Progenitor cell of endocrine pancreas (in vitro differentiated cells): ENCODE measurements around the gene CEP152. TPM values are rescaled to one million over a fixed set of nuclear protein-coding genes. Genes with fewer than 3 reads are reported as not detected.

ENCODE experiments used
- DNase-seq: peaks from one replicate; pipeline ENCODE4 v3.0.0; 2021; ENCODE audit warnings: low spot score; ENCODE audit not compliant: unreplicated experiment
- H3K27ac Mint-ChIP-seq: 2 replicates; pipeline ENCODE4 v1.8.0; 2021; ENCODE audit warnings: mild to moderate bottlenecking, moderate library complexity, mixed read lengths
- H3K27me3 Mint-ChIP-seq: 2 replicates; pipeline ENCODE4 v1.8.0; 2021; ENCODE audit warnings: mixed read lengths
- H3K36me3 Mint-ChIP-seq: 2 replicates; pipeline ENCODE4 v1.8.0; 2022; ENCODE audit warnings: mixed read lengths; ENCODE audit not compliant: insufficient read depth
- H3K4me1 Mint-ChIP-seq: 2 replicates; pipeline ENCODE4 v1.8.0; 2021; ENCODE audit warnings: low read depth, mixed read lengths
- H3K4me3 Mint-ChIP-seq: 2 replicates; pipeline ENCODE4 v1.8.0; 2021; ENCODE audit warnings: low read depth, mild to moderate bottlenecking, moderate library complexity, mixed read lengths
- H3K9me3 Mint-ChIP-seq: 2 replicates; pipeline ENCODE4 v1.8.0; 2021; ENCODE audit warnings: low read depth, mixed read lengths
- total RNA-seq: library from RNA; stranded (reverse); gene quantifications from 2 replicates; pipeline ENCODE4 v1.2.1, GENCODE V29; 2021
- TF ChIP-seq, protein P1 (sequence below): fragments of 200-600 bp; sonication (generic); IDR thresholded peaks from one replicate; pipeline ENCODE4 v1.5.0; 2021; ENCODE audit warnings: antibody characterized with exemption, mild to moderate bottlenecking; ENCODE audit not compliant: unreplicated experiment

Gene CEP152
- total RNA-seq, 1 donor from 2014 or later = 9.5 TPM

- Mint-ChIP-seq H3K4me3 (no peak overlapping the region), H3K4me1 (peaks cover 15% of the 10 kb centered on the region), H3K36me3 (peaks cover 10% of the 10 kb centered on the region), H3K27ac (no peak overlapping the region), H3K9me3 (no peaks in the 10 kb centered on the region), H3K27me3 (no peaks in the 10 kb centered on the region)
- TF ChIP-seq, protein P1, sequence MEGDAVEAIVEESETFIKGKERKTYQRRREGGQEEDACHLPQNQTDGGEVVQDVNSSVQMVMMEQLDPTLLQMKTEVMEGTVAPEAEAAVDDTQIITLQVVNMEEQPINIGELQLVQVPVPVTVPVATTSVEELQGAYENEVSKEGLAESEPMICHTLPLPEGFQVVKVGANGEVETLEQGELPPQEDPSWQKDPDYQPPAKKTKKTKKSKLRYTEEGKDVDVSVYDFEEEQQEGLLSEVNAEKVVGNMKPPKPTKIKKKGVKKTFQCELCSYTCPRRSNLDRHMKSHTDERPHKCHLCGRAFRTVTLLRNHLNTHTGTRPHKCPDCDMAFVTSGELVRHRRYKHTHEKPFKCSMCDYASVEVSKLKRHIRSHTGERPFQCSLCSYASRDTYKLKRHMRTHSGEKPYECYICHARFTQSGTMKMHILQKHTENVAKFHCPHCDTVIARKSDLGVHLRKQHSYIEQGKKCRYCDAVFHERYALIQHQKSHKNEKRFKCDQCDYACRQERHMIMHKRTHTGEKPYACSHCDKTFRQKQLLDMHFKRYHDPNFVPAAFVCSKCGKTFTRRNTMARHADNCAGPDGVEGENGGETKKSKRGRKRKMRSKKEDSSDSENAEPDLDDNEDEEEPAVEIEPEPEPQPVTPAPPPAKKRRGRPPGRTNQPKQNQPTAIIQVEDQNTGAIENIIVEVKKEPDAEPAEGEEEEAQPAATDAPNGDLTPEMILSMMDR = no peak
- DNase-seq = no peak
Measured at GRCh38 chr15:48784756-48785155, 26.1 kb downstream of the CEP152 start.

GRCh38 chr15:48782911-48783310 is 28.0 kb downstream of the CEP152 start:
- DNase-seq = no peak
- Mint-ChIP-seq H3K9me3 (no peaks in the 10 kb centered on the region), H3K36me3 (peaks cover 7% of the 10 kb centered on the region), H3K27ac (no peak overlapping the region), H3K4me3 (no peak overlapping the region), H3K4me1 (peaks cover 15% of the 10 kb centered on the region), H3K27me3 (no peaks in the 10 kb centered on the region)
- TF ChIP-seq, protein P1 = no peak

DNA sequence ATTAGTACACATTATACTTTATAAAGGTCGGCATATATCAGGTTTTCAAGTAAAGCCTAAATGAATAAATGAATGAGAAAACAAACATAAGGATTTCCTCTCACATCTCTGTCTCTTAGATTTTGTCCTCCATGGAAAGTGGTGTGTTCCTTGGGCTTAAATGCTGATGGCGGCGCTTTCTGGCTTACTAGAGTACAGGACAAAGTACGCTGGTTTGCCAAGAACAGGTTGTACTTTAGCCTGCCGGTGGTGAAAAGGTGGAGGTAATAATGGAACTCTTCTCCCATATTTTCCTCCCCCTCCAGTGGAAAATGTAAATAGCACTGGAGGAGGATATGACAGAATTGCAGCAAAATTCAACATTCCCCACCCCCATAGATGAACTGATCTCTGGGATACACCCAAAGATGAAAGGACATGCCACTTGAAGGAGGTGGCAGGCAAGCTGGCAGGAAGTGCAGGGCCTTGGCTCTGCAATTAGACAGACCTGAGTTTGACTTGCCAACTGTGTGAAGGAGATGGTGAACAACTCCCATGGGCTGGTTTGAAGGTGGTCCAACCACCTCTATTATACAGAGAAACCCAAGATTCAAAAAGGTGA is 29.3 kb downstream of the CEP152 start:
- TF ChIP-seq, protein P1 = no peak
- no peaks in the 10 kb centered on the region for H3K9me3 Mint-ChIP-seq
- peaks cover 7% of the 10 kb centered on the region for H3K36me3 Mint-ChIP-seq
- DNase-seq = no peak
- H3K27ac Mint-ChIP-seq = no peak overlapping the region
- H3K4me1 Mint-ChIP-seq = peaks cover 15% of the 10 kb centered on the region
- no peak overlapping the region for H3K4me3 Mint-ChIP-seq
- H3K27me3 Mint-ChIP-seq = no peaks in the 10 kb centered on the region

DNA sequence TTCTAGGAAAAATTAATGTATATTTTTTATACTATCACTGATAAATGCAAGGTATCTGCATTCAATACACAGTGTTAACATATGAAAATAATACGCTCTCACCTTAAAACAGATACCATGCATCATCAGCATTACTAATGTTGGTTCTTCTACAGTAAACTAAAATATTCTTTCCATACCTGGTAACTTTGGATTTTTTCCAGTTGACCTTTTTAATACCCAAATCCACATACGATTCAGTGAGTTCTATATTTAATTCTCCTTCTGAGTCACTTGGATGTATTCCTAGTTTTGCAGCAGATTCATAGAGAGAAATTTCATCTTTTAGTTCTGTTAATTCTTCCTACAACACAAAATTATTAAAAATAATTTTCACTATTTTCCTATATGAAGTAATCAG is 29.9 kb downstream of the CEP152 start:
- H3K9me3 Mint-ChIP-seq = no peaks in the 10 kb centered on the region
- no peak overlapping the region for H3K27ac Mint-ChIP-seq
- TF ChIP-seq, protein P1 = no peak
- peaks cover 15% of the 10 kb centered on the region for H3K4me1 Mint-ChIP-seq
- H3K27me3 Mint-ChIP-seq = no peaks in the 10 kb centered on the region
- no peak for DNase-seq
- H3K36me3 Mint-ChIP-seq = peaks cover 7% of the 10 kb centered on the region
- no peak overlapping the region for H3K4me3 Mint-ChIP-seq

GRCh38 chr15:48778331-48778730 is 32.5 kb downstream of the CEP152 start:
- Mint-ChIP-seq H3K36me3 (peaks cover 6% of the 10 kb centered on the region), H3K4me1 (peaks cover 2% of the 10 kb centered on the region), H3K4me3 (no peak overlapping the region), H3K27me3 (no peaks in the 10 kb centered on the region), H3K9me3 (no peaks in the 10 kb centered on the region), H3K27ac (no peak overlapping the region)
- TF ChIP-seq, protein P1 = no peak
- DNase-seq = no peak
